Activated CD4-positive, CD25-positive, alpha-beta regulatory T cell treated with anti-CD3 and anti-CD28 coated beads, Interleukin-2, amount 50 U/mL, for 24 hours (primary cell): Measurements from ENCODE around the gene ARRB2.
A peak's percentile ranks its signal among the peaks of the same experiment; 100 is the strongest.
"Not testable (repeated sequence)": the region's sequence is repeated elsewhere in the genome, so short reads cannot be mapped to it uniquely, and the experiment has no call there.

Experiments used
- ATAC-seq, 2 donors: fragments of 150-1000 bp; cut with Tn5 transposase; one replicate each; pipeline ENCODE4 v1.10.0; 2021; ENCODE audit warnings: mild to moderate bottlenecking in 1 of 2, moderate library complexity in 1 of 2

Gene ARRB2

GRCh38 chr17:4709794-4710692, at the start of gene ARRB2:
Gene ARRB2, plus strand, starts transcription at chr17:4710632. Its CDS starts 90 bp downstream, at chr17:4710722.
- peak; percentile 86 to 89 for ATAC-seq

- ATAC-seq, result no peak
Observed at GRCh38 chr17:4663711-4664110, 46.7 kb upstream of the ARRB2 start.

- no peak for ATAC-seq
Observed at GRCh38 chr17:4664230-4664629, 46.2 kb upstream of the ARRB2 start.

GRCh38 chr17:4665027-4665426, 45.4 kb upstream of the ARRB2 start:
- no peak for ATAC-seq

- ATAC-seq, result no peak
Observed at GRCh38 chr17:4666296-4666695, 44.1 kb upstream of the ARRB2 start.

GRCh38 chr17:4667166-4667565, 43.3 kb upstream of the ARRB2 start:
- ATAC-seq, result no peak

- no peak for ATAC-seq
Observed at GRCh38 chr17:4672055-4672630, 38.3 kb upstream of the ARRB2 start.

- no peak for ATAC-seq
Observed at GRCh38 chr17:4672751-4673150, 37.7 kb upstream of the ARRB2 start.

- ATAC-seq, result no peak
Observed at GRCh38 chr17:4673169-4673568, 37.3 kb upstream of the ARRB2 start.

- ATAC-seq, result no peak
Observed at GRCh38 chr17:4673986-4674684, 36.3 kb upstream of the ARRB2 start.

GRCh38 chr17:4674685-4674998, 35.8 kb upstream of the ARRB2 start:
- no peak for ATAC-seq

GRCh38 chr17:4675791-4676190, 34.6 kb upstream of the ARRB2 start:
- no peak for ATAC-seq

- ATAC-seq, result no peak
Observed at GRCh38 chr17:4676791-4677190, 33.6 kb upstream of the ARRB2 start.

GRCh38 chr17:4678448-4679026, 31.9 kb upstream of the ARRB2 start:
- no peak for ATAC-seq

GRCh38 chr17:4679658-4680057, 30.8 kb upstream of the ARRB2 start:
- no peak for ATAC-seq

GRCh38 chr17:4683739-4684138, 26.7 kb upstream of the ARRB2 start:
- ATAC-seq, result not testable (repeated sequence)

- ATAC-seq, result not testable (repeated sequence)
Observed at GRCh38 chr17:4689872-4690271, 20.6 kb upstream of the ARRB2 start.

- ATAC-seq, result peak in 1 of 2 donors; percentile 49
Observed at GRCh38 chr17:4690745-4691144, 19.7 kb upstream of the ARRB2 start.

- no peak for ATAC-seq
Observed at GRCh38 chr17:4691686-4692085, 18.7 kb upstream of the ARRB2 start.

GRCh38 chr17:4693416-4693815, 17.0 kb upstream of the ARRB2 start:
- no peak for ATAC-seq

GRCh38 chr17:4696437-4696805, 14.0 kb upstream of the ARRB2 start:
- ATAC-seq, result peak; percentile 83 to 91

- ATAC-seq, result not testable (repeated sequence)
Observed at GRCh38 chr17:4699401-4700056, 10.9 kb upstream of the ARRB2 start.

GRCh38 chr17:4701116-4701515, 9.3 kb upstream of the ARRB2 start:
- ATAC-seq, result no peak
